PC-3 (cell line): ENCODE data around the gene FAM117B.

Source experiments
- EZH2 ChIP-seq: fragments of 300-600 bp; sonication (generic); IDR thresholded peaks from one replicate; pipeline ENCODE4 v1.6.1; 2017; ENCODE audit warnings: antibody characterized with exemption, mild to moderate bottlenecking, low read length; ENCODE audit not compliant: unreplicated experiment
- EZH2phosphoT487 ChIP-seq: fragments of 300-600 bp; sonication (generic); IDR thresholded peaks from 2 replicates; pipeline ENCODE4 v1.6.1; 2018; ENCODE audit warnings: mild to moderate bottlenecking, antibody characterized with exemption, low read length, borderline replicate concordance
- TF ChIP-seq, protein P1 (sequence below): fragments of 300-600 bp; sonication (generic); conservative IDR thresholded peaks from 2 replicates; pipeline ENCODE4 v1.5.1; 2017; ENCODE audit warnings: antibody characterized with exemption, low read depth, mild to moderate bottlenecking, low read length

- TF ChIP-seq, protein P1, sequence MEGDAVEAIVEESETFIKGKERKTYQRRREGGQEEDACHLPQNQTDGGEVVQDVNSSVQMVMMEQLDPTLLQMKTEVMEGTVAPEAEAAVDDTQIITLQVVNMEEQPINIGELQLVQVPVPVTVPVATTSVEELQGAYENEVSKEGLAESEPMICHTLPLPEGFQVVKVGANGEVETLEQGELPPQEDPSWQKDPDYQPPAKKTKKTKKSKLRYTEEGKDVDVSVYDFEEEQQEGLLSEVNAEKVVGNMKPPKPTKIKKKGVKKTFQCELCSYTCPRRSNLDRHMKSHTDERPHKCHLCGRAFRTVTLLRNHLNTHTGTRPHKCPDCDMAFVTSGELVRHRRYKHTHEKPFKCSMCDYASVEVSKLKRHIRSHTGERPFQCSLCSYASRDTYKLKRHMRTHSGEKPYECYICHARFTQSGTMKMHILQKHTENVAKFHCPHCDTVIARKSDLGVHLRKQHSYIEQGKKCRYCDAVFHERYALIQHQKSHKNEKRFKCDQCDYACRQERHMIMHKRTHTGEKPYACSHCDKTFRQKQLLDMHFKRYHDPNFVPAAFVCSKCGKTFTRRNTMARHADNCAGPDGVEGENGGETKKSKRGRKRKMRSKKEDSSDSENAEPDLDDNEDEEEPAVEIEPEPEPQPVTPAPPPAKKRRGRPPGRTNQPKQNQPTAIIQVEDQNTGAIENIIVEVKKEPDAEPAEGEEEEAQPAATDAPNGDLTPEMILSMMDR, result no peak
- TF ChIP-seq EZH2phosphoT487, result no peak
- no peak for TF ChIP-seq EZH2
Observed at GRCh38 chr2:202716953-202717597, 82.3 kb downstream of the FAM117B start.
